ENCODE measurements around the gene DKC1. TPM values are rescaled to one million over a fixed set of nuclear protein-coding genes. Genes with fewer than 3 reads are reported as not detected.

Gene DKC1
- total RNA-seq, 1 donor from 2014 or later, result 27.9 TPM

DNA sequence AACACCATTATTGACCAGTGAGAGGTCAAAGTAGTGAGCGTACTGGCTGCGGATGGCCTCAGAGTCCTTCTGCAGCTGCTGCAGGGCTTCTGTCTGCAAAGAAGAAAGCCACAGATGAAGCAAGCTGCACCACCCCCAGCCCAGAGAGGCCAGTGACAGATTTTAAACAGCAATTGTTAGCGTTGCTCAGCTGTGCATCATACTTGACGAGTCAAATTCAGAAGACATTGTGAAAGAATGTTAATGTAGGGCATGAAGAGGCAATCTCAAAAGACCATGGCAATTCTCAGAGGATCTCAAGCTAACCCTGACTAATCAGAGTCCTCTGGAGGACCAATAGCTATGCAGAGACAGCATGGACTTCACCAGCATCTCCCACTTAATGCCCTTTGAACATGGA is 16.6 kb downstream of the DKC1 start:
- ATAC-seq, result no peak
- intact Hi-C loops (cut with DNase I), result no loop called here
- no peak for DNase-seq (ENCODE audit: low spot score)

GRCh38 chrX:154780968-154781367 is 18.3 kb downstream of the DKC1 start:
- intact Hi-C loops (cut with DNase I), result no loop called here
- ATAC-seq (no peak), DNase-seq (ENCODE audit: low spot score) (no peak)

DNA sequence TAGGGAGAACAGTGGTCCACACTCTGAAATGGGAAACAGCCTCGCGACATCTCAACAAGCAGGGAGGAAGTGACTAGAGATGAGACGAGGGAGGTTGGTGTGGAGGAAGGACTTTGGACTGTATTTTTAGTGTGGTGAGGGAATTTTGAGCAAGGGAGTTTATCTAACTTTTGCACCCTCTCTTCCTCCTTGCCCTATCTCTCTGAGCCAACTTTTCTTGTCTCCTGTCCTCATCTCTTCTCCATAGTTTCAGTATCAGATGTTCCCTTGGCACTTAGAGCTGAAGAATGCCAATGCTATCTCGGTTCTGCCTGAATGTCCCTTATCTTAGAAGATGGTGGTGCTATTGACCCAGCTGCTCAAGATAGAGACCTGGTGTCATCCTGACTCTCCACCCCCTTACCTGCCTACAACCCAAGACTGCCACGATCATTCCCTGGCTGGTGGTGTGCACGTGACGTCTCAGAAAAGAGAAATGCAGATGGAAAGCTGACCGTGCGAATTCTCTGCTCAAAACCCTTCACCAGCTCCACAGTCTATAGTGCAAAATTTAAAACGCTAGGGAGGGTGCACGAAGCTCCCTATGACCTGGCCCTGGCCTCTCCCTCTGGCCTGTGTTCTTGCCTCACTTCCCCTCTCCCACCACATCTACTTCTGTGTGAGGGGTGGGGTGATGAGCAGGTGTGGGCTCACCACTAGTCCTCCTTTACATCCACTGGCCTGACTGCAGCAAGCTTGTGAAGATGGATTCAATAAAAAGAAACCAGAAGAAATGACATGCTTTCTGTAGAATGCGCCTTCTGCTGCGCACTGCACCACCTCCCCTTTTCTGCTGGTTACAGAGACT is 21.7 kb downstream of the DKC1 start:
- intact Hi-C loops (cut with DNase I), result no loop called here
- DNase-seq (ENCODE audit: low spot score), result no peak
- no peak for ATAC-seq

DNA sequence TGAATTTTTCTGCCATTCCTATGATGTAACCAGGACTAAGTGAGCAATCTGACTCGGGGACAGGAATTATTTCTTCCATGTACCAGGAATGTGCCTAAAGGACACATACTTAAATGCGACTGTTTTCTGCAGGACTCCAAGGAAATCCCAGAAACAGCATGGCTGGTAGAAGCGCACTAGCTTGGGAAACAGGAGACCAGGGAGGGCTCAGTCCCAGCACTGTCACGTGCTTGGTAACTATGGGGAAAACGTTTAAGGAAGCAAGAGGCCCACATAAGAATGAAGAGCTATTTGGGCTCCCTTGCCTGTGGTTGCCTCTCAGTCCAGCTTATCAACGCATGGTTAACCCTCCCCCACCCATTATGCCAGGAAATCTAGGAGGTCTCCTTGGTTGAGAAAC is 23.1 kb downstream of the DKC1 start:
- ATAC-seq (no peak), DNase-seq (ENCODE audit: low spot score) (no peak)
- intact Hi-C loops (cut with DNase I), result no loop called here

DNA sequence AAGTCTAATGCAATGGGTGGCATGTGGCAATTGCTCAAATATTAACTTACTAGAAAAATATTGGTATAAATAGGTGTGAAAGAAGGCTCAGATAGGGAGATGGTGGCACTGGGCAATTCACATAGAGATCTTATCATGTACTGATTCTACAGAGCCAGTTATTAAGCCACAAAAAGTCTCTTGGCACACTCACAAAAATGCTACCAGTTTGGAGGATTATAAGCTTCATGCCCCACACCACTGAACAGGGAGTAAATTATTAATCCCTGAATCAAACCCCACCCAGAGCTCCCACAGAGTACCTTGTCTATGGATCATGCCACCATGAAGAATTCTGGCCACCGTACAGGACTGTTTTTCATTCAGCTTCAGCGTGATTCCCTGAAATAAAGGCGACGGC is 28.8 kb downstream of the DKC1 start:
- no peak for ATAC-seq

GRCh38 chrX:154791939-154792338 is 29.3 kb downstream of the DKC1 start:
- intact Hi-C loops (cut with DNase I), result no loop called here
- ATAC-seq (no peak), DNase-seq (ENCODE audit: low spot score) (no peak)

More for the DNA sequence above, 28.8 kb downstream of the DKC1 start:
- intact Hi-C loops (cut with DNase I), result no loop called here
- no peak for DNase-seq (ENCODE audit: low spot score)

DNA sequence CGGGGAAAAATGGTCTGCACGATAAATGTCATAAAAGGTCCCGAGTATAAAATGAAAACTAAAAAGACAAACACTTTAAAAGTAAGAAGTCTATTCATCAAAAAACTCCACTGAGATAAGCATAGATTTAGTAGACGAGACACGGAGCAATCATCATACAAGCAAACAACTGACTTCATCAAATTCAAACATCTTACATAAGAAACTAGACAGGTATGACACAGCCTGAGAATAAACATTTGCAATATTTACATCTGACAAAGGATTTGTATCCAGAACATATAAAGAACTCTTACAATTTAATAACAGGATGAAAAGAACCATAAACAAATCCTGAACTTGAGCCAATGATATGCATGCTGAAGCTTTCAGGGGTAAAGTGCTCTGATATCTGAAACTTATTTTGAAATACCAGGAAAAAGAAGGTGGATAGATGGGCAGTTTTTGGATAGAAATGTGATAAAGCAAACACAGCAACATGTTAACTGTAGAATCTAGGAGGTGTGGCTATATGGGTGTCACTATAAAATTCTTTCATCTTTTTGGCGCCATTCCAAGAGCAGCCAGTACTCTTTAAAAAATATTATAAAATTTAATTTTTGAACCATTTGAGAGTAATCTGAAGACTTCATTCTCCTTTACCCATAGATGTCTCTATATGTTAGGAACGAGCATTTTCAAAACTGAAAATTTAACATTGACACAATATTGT is 30.6 kb downstream of the DKC1 start:
- DNase-seq (ENCODE audit: low spot score), result no peak
- ATAC-seq, result no peak
- intact Hi-C loops (cut with DNase I), result no loop called here

- no peak for ATAC-seq
- DNase-seq (ENCODE audit: low spot score), result no peak
- intact Hi-C loops (cut with DNase I), result no loop called here
Observed at GRCh38 chrX:154795016-154795415, 32.4 kb downstream of the DKC1 start.

DNA sequence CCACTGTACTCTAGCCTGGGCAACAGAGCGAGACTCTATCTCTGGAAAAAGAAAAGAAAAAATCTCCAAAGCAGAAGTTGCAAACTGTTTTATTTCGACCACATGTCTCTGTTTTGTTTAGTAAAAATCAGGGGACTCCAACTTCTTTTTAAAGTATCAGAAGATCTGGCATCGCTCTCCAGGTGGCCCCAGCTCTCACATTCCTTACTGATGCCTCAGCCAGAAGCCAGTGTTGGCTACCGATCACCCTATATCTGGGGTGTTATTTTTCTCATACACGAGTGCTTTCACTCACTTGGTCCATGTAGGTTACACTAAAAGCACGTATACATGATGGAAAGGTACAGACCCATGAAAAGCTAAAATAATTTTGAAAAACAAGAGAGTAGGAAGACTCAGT is 34.3 kb downstream of the DKC1 start:
- no peak for ATAC-seq
- no peak for DNase-seq (ENCODE audit: low spot score)
- intact Hi-C loops (cut with DNase I), result no loop called here

DNA sequence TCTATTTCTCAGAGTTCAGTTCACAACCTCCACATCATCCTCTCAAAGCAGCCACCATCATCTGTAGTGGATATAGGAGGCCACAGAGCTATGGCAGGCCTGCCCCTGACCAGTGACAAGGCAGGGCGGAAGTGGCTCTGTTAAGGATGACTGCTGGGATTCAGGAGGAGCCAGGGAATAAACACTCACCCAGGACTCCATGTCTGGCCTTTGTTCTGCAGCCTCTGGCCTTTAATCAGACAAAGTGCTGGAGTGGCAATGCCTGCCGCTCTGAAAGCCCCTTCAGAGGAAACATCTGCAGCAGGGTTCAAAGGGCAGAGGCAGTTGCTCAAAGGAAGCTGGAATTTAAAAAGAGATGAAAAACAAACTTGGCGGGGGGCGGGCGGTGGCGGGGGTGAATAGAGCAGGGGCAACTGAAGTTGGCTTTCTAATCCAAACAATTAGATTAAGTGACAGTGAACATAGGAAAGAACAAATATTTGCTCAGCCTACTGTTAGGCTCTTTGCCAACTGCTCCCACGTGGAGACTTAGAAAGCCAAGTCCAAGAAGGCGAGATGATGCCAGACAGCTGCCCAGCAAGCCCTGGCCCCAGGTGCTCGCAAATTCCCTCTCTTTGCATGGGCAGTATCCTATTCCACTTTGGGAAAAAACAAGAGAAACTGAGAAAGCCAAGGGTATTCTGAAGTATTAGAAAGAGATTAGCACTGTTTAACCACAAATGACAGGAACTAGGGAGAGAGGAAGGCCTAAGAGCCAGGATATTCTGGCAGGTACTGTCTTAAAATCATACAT is 37.1 kb downstream of the DKC1 start:
- no peak for ATAC-seq
- DNase-seq (ENCODE audit: low spot score), result no peak
- intact Hi-C loops (cut with DNase I), result no loop called here

DNA sequence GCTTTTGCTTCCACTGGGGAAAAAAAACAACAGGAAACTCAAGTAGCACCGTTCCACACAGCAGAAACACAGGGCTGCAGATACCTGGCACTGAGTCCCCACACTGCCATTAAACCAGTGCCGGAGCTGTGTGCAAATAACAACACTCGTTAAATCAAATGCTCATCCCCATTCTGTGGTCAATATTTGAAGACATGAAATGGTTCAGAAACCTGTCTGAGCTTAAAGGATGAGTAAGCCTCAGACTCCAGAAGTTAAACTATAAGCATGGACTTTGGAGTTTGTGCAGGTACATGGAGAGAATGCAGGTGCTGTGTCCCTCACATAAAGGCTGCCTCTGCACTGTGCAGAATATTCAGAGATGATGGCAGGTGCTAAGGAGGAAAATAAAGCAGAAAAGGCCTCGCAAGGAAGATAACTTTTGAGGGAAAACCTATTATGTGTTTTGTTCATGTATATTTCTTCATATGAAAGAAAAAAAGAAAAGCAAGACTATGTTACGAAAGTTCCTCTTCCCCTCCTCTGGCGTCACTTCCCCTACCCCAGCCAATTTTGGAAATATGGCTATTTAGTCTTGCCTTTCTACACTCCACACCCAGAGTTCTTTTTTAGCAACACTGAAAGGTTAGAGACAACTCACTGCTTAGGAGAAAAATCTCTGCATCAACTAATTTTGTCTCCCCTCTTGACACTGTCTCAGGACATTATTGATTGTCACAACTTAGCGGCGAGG is 38.0 kb downstream of the DKC1 start:
- DNase-seq (ENCODE audit: low spot score) (no peak), ATAC-seq (no peak)
- intact Hi-C loops (cut with DNase I), result no loop called here

DNA sequence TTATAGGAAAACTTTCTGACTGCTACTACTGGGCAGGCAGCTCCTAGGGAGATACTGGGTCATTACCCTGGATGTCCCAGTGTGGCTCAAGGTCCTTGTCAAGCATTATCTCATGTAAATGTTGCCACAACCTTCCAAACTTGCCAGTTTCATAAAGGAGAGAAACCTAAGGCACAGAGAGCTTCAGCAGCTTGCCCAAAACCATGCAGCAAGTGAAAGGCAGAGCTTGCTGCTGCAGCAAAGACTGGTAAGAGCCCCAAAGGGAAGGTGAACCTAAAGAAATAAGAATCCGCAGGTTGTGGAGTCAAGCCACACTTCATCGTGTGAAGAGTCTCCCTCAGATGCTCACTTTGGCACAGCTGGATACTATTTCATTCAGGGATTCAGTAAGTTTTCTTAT is 40.3 kb downstream of the DKC1 start:
- DNase-seq (ENCODE audit: low spot score) (no peak), ATAC-seq (no peak)
- intact Hi-C loops (cut with DNase I), result no loop called here

- ATAC-seq (no peak), DNase-seq (ENCODE audit: low spot score) (no peak)
- intact Hi-C loops (cut with DNase I), result loop anchor here (1.0 kb wide), 1 partner anchor 36 kb away; no protein-coding TSS in a partner anchor
Observed at GRCh38 chrX:154804261-154804956, 41.7 kb downstream of the DKC1 start.

GRCh38 chrX:154804957-154805695 is 42.5 kb downstream of the DKC1 start, which contains the start of gene MPP1:
Gene MPP1 (minus strand): TSS chrX:154805485. CDS start chrX:154805373, 112 bp downstream.
- ATAC-seq (peak; percentile 98), DNase-seq (ENCODE audit: low spot score) (peak; percentile 83)
- intact Hi-C loops (cut with DNase I), result loop anchor here (1.0 kb wide), 1 partner anchor 35 kb away; no protein-coding TSS in a partner anchor

DNA sequence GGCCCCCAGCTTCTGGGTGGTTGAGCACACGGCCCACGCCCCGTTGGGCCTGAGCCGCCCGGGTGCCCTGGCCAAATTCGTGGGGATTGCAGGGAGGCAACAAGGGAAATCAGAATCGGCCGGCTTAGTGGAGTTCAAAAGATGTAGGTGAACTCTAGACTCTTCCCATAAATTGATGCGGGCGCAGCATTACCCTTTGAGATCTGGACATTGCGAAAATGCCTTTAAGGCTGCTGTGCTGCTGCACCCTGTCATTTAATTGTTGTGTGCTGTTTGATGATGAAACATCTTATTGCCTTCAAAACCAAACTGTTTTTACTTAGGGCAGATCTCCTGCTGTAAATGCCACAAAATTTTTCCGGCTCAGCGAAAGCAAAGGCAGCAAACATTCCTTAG is 43.0 kb downstream of the DKC1 start:
- ATAC-seq (no peak), DNase-seq (ENCODE audit: low spot score) (no peak)
- intact Hi-C loops (cut with DNase I), result no loop called here

GRCh38 chrX:154806837-154807501 is 44.3 kb downstream of the DKC1 start:
- ATAC-seq (no peak), DNase-seq (ENCODE audit: low spot score) (no peak)
- intact Hi-C loops (cut with DNase I), result no loop called here
